ENCODE data around the gene CRX. TPM values are rescaled to one million over a fixed set of nuclear protein-coding genes. Genes with fewer than 3 reads are reported as not detected.
A peak's percentile ranks its signal among the peaks of the same experiment; 100 is the strongest.
"Not testable (repeated sequence)": the region's sequence is repeated elsewhere in the genome, so short reads cannot be mapped to it uniquely, and the experiment has no call there.

The CRX gene
- not detected for total RNA-seq
- not detected for polyA plus RNA-seq
- long read RNA-seq, donor 1: 0 reads
- long read RNA-seq, donor 2, partial matches to known transcripts: 0 of 1 reads
- long read RNA-seq, donor 2, other reads (novel, unspliced or antisense): 0 of 1 reads
- long read RNA-seq, donor 3: 0 reads

- WGBS, 3 donors: 39 to 48% (median 40%) methylated on average over 15 of the region's 15 CpGs
- TF ChIP-seq EP300 (IDR thresholded peaks at IDR 0.05) (no peak), POLR2A (IDR thresholded peaks at IDR 0.05) (no peak), CTCF (IDR thresholded peaks at IDR 0.05) (no peak)
- DNase-seq: no peak
- H3K9me3 ChIP-seq: no peaks in the 10 kb centered on the region
- H3K4me1 ChIP-seq (ENCODE audit: insufficient read depth): no peaks in the 10 kb centered on the region
- no peaks in the 10 kb centered on the region for H3K27me3 ChIP-seq
- no peaks in the 10 kb centered on the region for H3K36me3 ChIP-seq
- intact Hi-C loops (cut with DNase I): no loop called here
- H3K4me3 ChIP-seq: no peak within 1 kb of the TSS
- H3K27ac ChIP-seq: no peak within 1 kb of the TSS
Measured at GRCh38 chr19:47821460-47822020, at the start of gene CRX. TSS of gene CRX (plus strand) at chr19:47821937. CDS start at chr19:47834444, 12,507 bp downstream.

GRCh38 chr19:47776568-47776967 lies 45.2 kb upstream of the CRX start:
- Histone ChIP-seq H3K36me3 (no peaks in the 10 kb centered on the region), H3K9me3 (no peaks in the 10 kb centered on the region), H3K27ac (no peak overlapping the region), H3K27me3 (no peaks in the 10 kb centered on the region), H3K4me1 (ENCODE audit: insufficient read depth) (peaks cover 9% of the 10 kb centered on the region), H3K4me3 (no peak overlapping the region)
- 83 to 92% (median 88%) methylated on average over 4 of the region's 4 CpGs for WGBS, 3 donors
- intact Hi-C loops (cut with DNase I): loop anchor here in 1 of 4 donors (5.0 to 10.0 kb wide), 2 partner anchors 59 to 262 kb away; partner anchors contain the start of gene NAPA
- no peak for TF ChIP-seq EP300 (IDR thresholded peaks at IDR 0.05)
- TF ChIP-seq POLR2A (IDR thresholded peaks at IDR 0.05): no peak
- no peak for TF ChIP-seq CTCF (IDR thresholded peaks at IDR 0.05)
- DNase-seq: no peak

GRCh38 chr19:47777245-47778048 lies 44.3 kb upstream of the CRX start:
- H3K9me3 ChIP-seq, H3K27me3 ChIP-seq, H3K36me3 ChIP-seq, DNase-seq: not testable (repeated sequence)
- WGBS, 3 donors: 62 to 77% (median 68%) methylated on average over 23 of the region's 23 CpGs
- Histone ChIP-seq H3K4me3 (peak overlapping the region; percentile 94), H3K4me1 (ENCODE audit: insufficient read depth) (peaks cover 13% of the 10 kb centered on the region), H3K27ac (peak overlapping the region in 1 of 2 donors; percentile 88)
- intact Hi-C loops (cut with DNase I): loop anchor here in 1 of 4 donors (5.0 to 10.0 kb wide), 2 partner anchors 60 to 263 kb away; partner anchors contain the start of gene NAPA

- no peak for TF ChIP-seq EP300 (IDR thresholded peaks at IDR 0.05)
- peak; percentile 92 for TF ChIP-seq POLR2A (IDR thresholded peaks at IDR 0.05)
- peak in 1 of 3 donors; percentile 37 for TF ChIP-seq CTCF (IDR thresholded peaks at IDR 0.05)
- Histone ChIP-seq H3K27ac (peak within 1 kb of the TSS; percentile 88 to 98), H3K4me3 (peak within 1 kb of the TSS; percentile 94), H3K36me3 (no peaks in the 10 kb centered on the region), H3K27me3 (no peaks in the 10 kb centered on the region), H3K9me3 (no peaks in the 10 kb centered on the region), H3K4me1 (ENCODE audit: insufficient read depth) (peaks cover 13% of the 10 kb centered on the region)
- intact Hi-C loops (cut with DNase I): loop anchor here in 1 of 4 donors (5.0 to 10.0 kb wide), 2 partner anchors 61 to 264 kb away; partner anchors contain the start of gene NAPA
- DNase-seq: peak; percentile 80 to 88 (median 87)
- 0 to 1% (median 1%) methylated on average over 50 to 65 of the region's 65 CpGs for WGBS, 3 donors
Measured at GRCh38 chr19:47778049-47778953, 43.4 kb upstream of the CRX start, which contains the start of gene SELENOW. TSS of gene SELENOW (plus strand) at chr19:47778703. CDS start at chr19:47778786, 83 bp downstream.

Data from ovary (tissue), 10 donors.